NCI-H146 (cell line): Measurements from ENCODE around the gene CSMD2.

Experiments used
- DNase-seq: peaks from one replicate; lab custom pipeline; 2025; lab: John Stamatoyannopoulos, UW

The CSMD2 gene

GRCh38 chr1:33635336-33636012, 529.6 kb downstream of the CSMD2 start:
- DNase-seq = no peak

- no peak for DNase-seq
Measured at GRCh38 chr1:33634806-33635205, 530.2 kb downstream of the CSMD2 start.

GRCh38 chr1:33634143-33634542, 530.9 kb downstream of the CSMD2 start:
- no peak for DNase-seq

GRCh38 chr1:33633019-33633801, 531.8 kb downstream of the CSMD2 start:
- DNase-seq = peak; percentile 68

- no peak for DNase-seq
Measured at GRCh38 chr1:33630686-33631085, 534.3 kb downstream of the CSMD2 start.

GRCh38 chr1:33626801-33627200, 538.2 kb downstream of the CSMD2 start:
- DNase-seq = no peak

- no peak for DNase-seq
Measured at GRCh38 chr1:33624991-33625870, 539.8 kb downstream of the CSMD2 start.

GRCh38 chr1:33624261-33624990, 540.6 kb downstream of the CSMD2 start:
- DNase-seq = no peak

- DNase-seq = no peak
Measured at GRCh38 chr1:33623811-33624210, 541.2 kb downstream of the CSMD2 start.

GRCh38 chr1:33622757-33623156, 542.3 kb downstream of the CSMD2 start:
- no peak for DNase-seq

GRCh38 chr1:33618636-33619035, 546.4 kb downstream of the CSMD2 start:
- DNase-seq = no peak

- DNase-seq = no peak
Measured at GRCh38 chr1:33617451-33617850, 547.6 kb downstream of the CSMD2 start.

GRCh38 chr1:33616780-33617179, 548.2 kb downstream of the CSMD2 start:
- DNase-seq = no peak

- no peak for DNase-seq
Measured at GRCh38 chr1:33615546-33615945, 549.5 kb downstream of the CSMD2 start.

GRCh38 chr1:33610864-33611455, 554.1 kb downstream of the CSMD2 start:
- no peak for DNase-seq

- DNase-seq = no peak
Measured at GRCh38 chr1:33610391-33610790, 554.6 kb downstream of the CSMD2 start.

- no peak for DNase-seq
Measured at GRCh38 chr1:33609739-33610138, 555.3 kb downstream of the CSMD2 start.

GRCh38 chr1:33608825-33609400, 556.1 kb downstream of the CSMD2 start:
- DNase-seq = no peak

- DNase-seq = no peak
Measured at GRCh38 chr1:33607444-33608005, 557.5 kb downstream of the CSMD2 start.

- DNase-seq = no peak
Measured at GRCh38 chr1:33606272-33606671, 558.8 kb downstream of the CSMD2 start.

- no peak for DNase-seq
Measured at GRCh38 chr1:33602271-33602670, 562.8 kb downstream of the CSMD2 start.
